NCI-H510A (cell line): ENCODE measurements around the gene ART3.
A peak's percentile ranks its signal among the peaks of the same experiment; 100 is the strongest.
"Not testable (repeated sequence)": the region's sequence is repeated elsewhere in the genome, so short reads cannot be mapped to it uniquely, and the experiment has no call there.

Experiments
- DNase-seq: peaks from one replicate; lab custom pipeline; 2025; lab: John Stamatoyannopoulos, UW

The ART3 gene

GRCh38 chr4:76074468-76074867, at the start of gene ART3:
Gene ART3, plus strand, starts transcription at chr4:76074709. Its CDS starts 1,181 bp downstream, at chr4:76075890.
- DNase-seq, result no peak

- peak; percentile 6 for DNase-seq
Observed at GRCh38 chr4:76028350-76028765, 46.2 kb upstream of the ART3 start.

GRCh38 chr4:76029300-76029699, 45.2 kb upstream of the ART3 start:
- DNase-seq, result no peak

GRCh38 chr4:76035141-76035540, 39.4 kb upstream of the ART3 start:
- no peak for DNase-seq

GRCh38 chr4:76035799-76036380, 38.6 kb upstream of the ART3 start, which contains the start of gene CXCL11:
Gene CXCL11, minus strand, starts transcription at chr4:76036070. Its CDS starts 83 bp downstream, at chr4:76035987.
- no peak for DNase-seq

- no peak for DNase-seq
Observed at GRCh38 chr4:76036855-76037254, 37.7 kb upstream of the ART3 start.

- DNase-seq, result not testable (repeated sequence)
Observed at GRCh38 chr4:76042241-76042998, 32.1 kb upstream of the ART3 start.

GRCh38 chr4:76043306-76043705, 31.2 kb upstream of the ART3 start:
- not testable (repeated sequence) for DNase-seq

GRCh38 chr4:76044686-76045085, 29.8 kb upstream of the ART3 start:
- not testable (repeated sequence) for DNase-seq

- not testable (repeated sequence) for DNase-seq
Observed at GRCh38 chr4:76049860-76050416, 24.6 kb upstream of the ART3 start.

- DNase-seq, result not testable (repeated sequence)
Observed at GRCh38 chr4:76050560-76051050, 23.9 kb upstream of the ART3 start.

- no peak for DNase-seq
Observed at GRCh38 chr4:76053730-76054129, 20.8 kb upstream of the ART3 start.

GRCh38 chr4:76055016-76055415, 19.5 kb upstream of the ART3 start:
- no peak for DNase-seq

- no peak for DNase-seq
Observed at GRCh38 chr4:76055421-76055820, 19.1 kb upstream of the ART3 start.

- DNase-seq, result no peak
Observed at GRCh38 chr4:76058302-76058701, 16.2 kb upstream of the ART3 start.

GRCh38 chr4:76058888-76059426, 15.6 kb upstream of the ART3 start:
- DNase-seq, result no peak

- DNase-seq, result no peak
Observed at GRCh38 chr4:76059750-76060149, 14.8 kb upstream of the ART3 start.

- no peak for DNase-seq
Observed at GRCh38 chr4:76060506-76060905, 14.0 kb upstream of the ART3 start.

GRCh38 chr4:76061421-76061820, 13.1 kb upstream of the ART3 start:
- DNase-seq, result no peak

- no peak for DNase-seq
Observed at GRCh38 chr4:76061982-76062381, 12.5 kb upstream of the ART3 start.

- no peak for DNase-seq
Observed at GRCh38 chr4:76066546-76066945, 8.0 kb upstream of the ART3 start.

GRCh38 chr4:76067652-76068286, 6.7 kb upstream of the ART3 start:
- peak; percentile 0 for DNase-seq
